Right kidney (tissue), 1 donor: ENCODE measurements around the gene SDF4.
A peak's percentile ranks its signal among the peaks of the same experiment; 100 is the strongest.
"Not testable (repeated sequence)": the region's sequence is repeated elsewhere in the genome, so short reads cannot be mapped to it uniquely, and the experiment has no call there.

Source experiments
- DNase-seq: peaks from one replicate; pipeline ENCODE4 v3.0.0-alpha.2; 2016

SDF4 gene

DNA sequence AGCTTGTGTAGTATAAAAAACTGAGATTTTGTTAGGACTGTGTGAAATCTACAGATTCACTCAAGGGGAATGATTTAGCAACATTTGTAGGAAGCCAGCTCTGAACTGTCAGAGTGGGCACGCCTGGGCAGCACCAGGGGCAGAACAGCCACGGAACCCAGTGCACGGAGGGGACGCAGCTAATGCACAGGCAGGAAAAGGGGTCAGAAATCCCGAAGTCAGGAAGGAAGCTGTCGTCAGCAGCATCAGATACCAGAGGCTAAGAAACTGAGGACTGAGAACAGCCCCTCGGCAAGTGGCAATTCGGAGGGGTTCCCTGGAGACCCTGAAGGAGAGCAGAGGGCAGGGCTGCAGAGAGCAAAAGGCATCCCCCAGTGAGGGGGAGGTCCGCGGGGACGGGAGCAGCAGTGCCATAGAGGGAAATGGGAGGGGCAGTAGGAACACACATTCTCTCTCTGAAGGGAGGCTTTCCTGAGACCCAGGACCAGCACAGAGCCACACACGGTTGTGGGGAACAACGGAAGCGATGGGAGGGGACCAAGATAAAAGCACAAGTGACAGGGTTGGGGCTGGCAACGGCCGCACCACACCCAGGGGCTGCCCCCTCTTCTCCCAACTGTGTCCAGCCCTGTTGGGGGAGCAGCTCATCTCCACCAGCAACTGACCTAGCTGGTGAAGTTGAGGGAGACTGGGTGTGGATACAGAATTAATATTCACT, 29.2 kb upstream of the SDF4 start:
- DNase-seq: no peak

DNA sequence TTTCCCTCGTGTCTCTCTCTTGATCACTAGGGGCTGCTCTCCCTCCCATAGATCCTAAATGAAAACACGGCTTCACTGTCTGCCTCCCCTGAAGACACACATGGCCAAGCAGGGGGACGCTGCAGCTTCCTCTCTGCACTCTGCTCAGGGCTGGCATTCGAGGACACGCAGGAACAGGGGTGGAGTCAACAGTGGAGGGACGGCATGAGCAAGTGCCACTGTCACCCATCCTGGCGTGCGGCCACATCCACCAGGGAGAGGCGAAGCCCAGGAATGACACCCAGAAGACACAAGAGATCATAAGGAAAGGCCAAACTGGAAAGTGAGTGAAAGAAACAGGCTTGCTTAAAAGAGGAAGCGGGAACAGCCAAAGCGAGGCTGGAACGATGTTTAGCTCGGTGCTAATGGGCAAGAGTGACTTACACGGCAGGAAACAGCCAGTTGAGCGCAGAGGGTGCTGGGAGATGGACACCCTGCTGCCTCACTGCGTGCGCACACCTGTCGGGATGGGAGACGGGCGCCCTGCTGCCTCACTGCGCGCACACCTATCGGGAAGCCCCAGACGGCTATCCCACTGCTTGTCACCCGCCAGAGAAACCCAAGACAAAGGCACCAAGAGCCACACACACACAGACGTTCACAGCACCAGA, 28.3 kb upstream of the SDF4 start:
- no peak for DNase-seq

DNA sequence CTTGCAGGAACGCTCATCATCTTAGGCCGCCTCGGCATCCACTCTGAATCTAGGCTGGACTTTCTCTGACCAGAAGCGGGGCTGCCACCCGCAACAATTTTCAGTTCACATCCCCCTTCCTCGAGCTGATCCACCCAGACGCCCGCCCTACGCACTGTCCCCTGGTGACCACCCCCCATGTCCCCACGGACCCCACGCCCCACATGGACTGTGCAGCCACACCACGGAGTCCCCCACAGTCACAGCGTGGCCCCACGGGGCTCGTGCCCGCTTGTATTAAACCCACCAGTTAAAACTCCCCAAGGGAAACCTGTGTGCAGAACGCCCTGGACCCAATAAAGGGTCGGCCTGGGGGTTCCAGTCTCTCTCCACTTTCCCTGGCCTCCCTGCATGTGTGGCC, 27.7 kb upstream of the SDF4 start:
- DNase-seq: no peak

DNA sequence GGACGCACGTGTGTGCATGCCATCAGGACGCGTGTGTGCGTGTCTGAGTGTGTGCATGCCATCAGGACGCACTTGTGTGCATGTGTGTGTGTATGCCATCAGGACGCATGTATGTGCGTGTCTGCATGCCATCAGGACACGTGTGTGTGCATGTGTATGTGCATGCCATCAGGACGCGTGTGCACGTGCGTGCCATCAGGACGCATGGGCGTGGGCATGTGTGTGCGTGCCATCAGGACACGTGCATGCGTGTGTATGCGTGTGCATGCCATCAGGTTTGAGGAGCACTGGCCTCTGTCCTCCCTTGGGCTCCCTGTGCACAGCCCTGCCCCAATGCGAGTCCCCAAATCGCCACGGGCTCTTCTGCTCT, 27.3 kb upstream of the SDF4 start:
- no peak for DNase-seq

DNA sequence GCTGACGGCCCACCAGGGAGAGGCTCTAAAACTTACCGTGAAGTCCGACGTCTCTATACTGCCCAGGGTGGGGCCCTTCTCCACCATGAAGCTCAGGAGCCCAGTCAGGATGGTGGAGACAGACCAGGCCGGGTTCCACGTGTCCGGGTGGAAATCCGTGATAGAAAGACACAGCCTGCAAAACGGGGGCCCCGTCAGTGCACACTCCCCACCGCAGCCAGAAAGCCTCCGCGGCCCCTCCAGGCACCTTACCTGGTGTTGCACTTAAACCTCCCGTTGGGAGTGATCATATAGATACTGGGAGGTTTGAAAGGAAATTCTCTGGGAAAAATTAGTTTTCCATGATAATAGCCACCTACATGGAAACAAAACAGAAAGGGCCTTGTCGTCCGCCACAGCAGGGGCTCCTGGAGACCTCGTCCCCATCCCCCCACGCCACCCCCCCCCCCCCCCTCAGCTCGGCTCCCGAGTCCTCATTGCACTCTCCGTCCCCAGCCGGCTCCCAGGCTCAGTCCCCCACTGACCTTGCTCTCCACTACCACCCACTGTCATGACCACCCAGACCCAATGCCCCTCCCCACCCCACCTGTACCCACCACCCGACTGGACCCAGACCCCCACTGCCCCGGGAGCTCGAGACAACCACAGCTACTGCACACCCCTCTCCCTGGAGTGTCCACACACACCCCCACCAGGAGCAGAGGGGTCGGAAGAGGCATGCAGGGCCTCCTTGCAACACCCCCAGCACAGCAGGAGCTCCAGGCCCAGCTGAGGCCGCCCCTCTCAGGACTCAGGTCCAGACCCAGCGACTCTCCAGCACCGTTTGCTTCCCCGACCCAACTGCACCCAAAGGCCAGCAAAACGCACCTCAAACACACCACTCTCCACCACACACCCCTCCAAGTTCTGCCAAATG, 25.4 kb upstream of the SDF4 start:
- DNase-seq: no peak

DNA sequence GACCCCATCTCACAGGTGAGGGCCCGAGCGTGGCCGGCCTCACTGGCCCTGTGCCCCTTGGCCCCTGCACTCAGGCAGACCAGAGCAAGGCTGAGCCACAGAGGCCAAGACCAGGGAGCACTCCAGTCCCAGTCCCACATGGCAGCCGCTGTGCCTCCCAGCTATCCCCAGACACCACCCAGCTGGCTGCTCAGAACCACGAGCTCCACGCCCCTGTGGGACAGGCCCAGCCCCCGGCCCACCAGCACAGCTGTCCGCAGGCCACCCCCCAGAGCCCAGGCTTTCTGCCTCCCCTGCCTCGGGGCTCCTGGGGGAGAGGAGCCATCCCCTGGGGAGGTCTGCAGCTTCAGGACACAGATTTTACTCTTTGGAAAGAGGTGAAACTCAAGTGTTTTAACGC, 23.8 kb upstream of the SDF4 start:
- no peak for DNase-seq

DNA sequence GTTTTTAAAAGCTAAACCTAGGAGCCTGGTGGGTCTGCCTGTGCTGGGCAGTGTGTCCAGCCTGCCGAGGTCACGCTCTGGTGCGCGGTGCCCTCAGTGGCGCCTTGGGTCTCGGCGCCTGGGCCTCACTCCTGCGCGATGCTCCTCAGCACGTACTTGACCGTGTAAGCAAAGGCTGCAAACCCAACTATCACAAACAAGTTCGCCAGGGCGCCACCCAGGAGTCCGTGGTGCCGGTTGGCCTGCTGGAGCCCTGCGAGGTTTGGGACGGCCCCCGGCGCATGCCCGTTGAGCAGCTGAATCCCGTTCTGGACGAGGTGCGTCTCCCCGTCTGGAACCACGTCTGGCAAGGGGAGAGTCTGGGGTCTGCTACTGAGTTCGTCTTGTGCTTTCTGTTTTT, 23.3 kb upstream of the SDF4 start:
- no peak for DNase-seq

DNA sequence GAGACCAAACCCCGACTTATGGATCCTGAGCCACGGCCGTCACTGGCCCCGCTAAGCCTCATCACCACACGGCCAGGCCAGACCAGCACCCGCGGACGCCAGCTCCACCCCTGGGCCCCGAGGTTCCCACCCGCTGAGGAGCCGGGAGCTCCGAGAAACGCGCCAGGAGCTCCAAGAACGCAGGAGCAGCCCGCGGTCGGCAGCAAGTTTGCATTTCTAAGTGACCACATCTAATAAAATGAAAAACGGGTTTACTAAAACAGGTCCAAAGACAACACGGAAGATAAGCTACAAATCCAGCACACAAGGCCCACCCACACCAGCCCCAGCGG, 22.8 kb upstream of the SDF4 start:
- DNase-seq: no peak

DNA sequence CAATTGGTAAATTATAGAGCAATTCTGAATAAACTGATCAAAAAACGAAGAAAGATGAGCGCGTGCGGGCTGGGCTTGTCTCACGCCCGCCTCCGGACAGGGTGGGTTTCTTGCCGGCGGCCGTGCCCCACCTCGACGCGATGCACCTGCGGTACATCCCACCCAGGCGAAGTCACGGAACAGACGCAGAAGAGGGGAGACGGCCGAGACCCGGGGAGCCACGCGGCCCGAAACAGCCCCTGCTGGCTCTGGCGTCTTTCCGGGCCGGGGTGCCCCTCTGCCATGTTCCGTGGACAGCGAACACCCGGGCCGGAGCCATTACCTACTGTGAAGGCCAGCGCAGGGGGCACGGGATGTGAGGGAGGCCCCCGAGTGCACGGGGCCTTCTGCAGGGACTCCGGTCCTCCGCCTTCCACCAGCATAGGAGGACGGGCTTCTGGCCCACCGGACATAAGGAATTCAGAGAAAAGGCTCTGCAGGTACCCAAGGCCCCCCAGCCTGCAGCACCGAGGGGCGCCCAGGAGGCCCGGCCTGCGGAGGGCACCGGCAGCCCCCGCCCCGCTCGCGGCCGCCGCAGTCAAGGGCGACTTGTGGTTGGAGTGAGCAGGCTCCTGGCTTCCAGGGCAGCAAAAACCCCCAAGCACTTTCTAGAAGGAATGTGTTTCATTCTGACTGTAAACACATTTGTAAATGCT, 22.3 kb upstream of the SDF4 start:
- DNase-seq: no peak

DNA sequence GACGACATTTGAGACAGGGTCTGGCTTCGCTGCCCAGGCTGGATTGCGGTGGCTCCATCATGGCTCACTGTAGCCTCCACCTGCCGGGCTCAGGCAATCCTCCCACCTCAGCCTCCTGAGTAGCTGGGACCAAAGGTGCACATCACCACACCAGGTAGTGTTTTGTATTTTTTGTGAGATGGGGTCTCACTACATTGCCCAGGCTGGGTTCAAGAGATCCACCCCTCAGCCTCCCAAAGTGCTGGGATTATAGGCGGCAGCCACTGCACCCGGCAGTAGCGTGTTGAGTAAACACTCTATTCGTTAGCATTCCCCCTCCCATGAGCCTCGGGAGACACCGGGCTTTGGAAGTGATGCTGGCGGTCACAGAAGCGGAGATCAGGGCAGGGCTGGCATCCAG, 21.5 kb upstream of the SDF4 start:
- no peak for DNase-seq

DNA sequence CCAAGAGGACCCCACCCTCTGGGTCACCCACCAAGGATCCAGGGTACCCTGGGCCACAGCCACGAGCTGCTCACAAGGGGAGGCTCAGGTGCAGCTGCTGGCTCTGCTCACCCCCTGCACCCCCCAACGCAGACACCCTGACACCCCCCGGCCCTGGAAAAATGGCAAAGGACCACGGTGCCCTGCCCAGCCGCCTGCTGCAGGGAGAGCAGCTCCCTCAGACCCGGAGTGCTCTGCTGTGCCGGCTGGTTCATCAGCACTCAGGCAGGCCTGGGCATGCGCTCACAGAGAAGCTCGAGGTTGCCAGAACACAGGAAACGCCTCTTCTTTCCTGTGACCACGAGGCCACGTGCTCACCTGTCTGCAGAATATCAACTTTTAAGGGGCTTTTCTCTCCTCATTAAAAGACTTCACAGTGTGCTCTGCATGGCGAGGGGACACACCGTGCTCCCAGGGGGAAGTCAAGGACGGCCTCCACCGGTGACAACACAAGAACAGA, 19.0 kb upstream of the SDF4 start:
- DNase-seq: no peak

DNA sequence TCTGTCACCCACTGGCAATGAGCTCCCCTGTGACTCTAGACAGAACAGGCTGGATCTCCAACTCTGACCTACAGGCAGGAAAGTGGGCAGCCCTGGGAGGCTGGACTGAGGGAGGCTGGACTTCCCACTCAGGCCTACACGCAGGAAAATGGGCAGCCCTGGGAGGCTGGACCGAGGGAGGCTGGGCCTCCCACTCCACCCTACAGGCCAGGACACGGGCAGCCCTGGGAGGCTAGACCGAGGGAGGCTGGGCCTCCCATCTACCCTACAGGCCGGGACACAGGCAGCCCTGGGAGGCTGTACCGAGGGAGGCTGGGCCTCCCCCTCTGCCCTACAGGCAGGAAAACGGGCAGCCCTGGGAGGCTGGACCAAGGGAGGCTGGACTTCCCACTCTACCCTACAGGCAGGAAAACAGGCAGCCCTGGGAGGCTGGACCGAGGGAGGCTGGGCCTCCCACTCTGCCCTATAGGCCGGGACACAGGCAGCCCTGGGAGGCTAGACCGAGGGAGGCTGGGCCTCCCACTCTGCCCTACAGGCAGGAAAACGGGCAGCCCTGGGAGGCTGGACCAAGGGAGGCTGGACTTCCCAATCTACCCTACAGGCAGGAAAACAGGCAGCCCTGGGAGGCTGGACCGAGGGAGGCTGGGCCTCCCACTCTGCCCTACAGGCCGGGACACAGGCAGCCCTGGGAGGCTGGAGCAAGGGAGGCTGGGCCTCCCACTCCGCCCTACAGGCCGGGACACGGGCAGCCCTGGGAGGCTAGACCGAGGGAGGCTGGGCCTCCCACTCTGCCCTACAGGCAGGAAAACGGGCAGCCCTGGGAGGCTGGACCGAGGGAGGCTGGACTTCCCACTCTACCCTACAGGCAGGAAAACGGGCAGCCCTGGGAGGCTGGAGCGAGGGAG, 16.5 kb upstream of the SDF4 start:
- not testable (repeated sequence) for DNase-seq

DNA sequence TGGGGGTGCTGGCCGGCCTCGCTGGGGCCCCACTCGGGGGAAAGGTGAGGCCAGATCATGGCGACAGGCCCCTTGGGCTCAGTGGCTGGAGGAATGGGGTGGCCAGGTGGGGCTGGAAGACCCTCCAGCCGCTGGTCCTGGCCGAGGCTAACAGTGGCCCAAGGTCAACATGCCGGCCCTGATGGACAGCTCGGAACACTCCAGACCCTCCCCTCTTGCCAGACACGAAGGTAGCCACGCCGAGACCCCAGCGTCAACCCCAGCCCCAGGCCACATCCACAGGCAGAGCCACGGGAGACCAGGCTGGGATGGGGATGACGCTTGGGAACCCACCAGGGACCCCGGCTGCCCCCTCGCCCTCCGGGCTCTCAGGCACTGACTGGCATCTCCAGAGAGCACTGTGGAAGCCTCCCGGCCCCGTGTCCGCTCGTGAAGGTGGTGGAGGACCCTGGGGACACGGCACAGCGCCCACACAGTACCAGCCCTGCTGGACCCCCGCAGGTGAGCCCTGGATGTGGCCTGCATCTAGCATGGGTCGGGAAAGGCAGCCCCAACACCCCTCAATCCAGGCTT, 15.6 kb upstream of the SDF4 start:
- peak; percentile 36 for DNase-seq

DNA sequence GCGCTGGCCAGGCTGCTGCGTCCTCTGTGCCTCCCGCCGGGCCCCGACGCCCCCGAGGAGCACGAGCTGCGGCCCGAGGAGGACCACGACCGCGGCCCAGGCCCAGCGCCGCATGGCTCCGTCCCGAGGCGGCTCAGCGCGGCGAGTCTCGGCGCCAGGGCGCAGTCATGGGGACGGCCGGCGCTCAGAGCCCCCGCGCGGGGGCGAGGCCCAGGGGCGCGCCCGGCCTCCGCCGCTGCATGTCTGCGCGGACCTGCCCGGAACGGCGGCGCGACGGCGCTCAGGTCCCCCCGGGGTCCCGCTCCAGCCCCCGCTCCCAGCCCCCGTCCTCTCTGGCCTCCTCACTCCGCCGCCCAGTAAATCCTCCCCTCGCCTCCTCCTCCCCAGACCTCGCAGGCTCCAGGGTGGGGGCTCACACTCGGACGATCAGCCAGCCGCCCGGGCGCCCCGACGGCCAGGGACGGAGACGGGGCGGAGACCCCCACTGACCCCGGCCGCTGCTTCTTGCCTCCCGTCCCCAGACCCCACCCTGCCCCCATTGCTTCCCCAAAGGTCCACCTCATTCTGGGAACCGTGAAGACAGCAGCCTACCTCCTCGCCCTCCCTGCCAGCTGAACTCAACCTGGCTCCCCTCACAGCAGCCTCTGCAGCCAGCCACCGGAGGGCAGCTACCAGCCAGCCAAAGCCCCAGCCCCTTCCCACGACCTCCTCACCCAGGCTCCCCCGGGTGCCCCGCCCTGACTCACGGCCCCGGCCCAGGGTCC, 15.0 kb upstream of the SDF4 start, which contains the start of gene C1QTNF12:
Gene C1QTNF12, minus strand, starts transcription at position 146 of the 764 bp plus-strand sequence. Its CDS starts 32 bp downstream, at position 114.
- peak; percentile 40 for DNase-seq

DNA sequence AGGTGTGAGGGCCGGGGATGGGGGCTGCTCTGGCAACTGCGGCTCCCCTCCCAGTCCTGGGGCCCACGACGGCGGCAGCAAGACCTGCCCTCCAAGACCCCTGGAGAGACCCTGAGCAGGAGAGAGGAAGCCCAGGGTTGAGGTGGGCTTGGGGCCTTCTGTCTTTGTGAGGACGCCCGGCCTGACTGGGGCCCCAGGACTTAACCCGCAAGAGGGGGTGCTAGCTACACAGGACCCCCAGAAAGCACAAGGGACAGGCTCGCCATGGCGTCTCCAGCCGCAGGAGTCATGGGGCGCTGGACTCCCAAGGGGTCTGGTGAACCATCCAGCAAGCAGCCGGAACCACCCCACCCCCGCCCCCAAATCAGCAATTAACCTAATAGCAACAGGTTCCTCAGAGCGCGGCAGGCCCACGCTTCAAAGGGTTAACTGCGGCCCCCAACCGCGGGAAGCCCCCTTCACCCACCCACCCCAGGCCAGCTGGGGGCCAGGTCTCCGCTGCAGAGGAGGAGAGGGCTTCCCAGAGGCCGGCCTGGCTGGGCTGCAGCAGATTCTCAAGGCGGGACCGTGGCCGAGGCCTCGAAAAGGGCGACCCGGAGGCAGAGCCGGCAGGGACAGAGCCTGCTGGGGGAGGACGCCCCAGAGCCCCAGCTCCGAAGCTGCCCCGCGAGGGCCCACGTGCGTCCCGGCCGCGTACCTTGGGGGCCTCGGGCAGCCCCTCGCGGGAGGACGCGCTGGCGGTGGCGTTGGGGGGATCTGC, 14.2 kb upstream of the SDF4 start:
- peak; percentile 65 for DNase-seq

DNA sequence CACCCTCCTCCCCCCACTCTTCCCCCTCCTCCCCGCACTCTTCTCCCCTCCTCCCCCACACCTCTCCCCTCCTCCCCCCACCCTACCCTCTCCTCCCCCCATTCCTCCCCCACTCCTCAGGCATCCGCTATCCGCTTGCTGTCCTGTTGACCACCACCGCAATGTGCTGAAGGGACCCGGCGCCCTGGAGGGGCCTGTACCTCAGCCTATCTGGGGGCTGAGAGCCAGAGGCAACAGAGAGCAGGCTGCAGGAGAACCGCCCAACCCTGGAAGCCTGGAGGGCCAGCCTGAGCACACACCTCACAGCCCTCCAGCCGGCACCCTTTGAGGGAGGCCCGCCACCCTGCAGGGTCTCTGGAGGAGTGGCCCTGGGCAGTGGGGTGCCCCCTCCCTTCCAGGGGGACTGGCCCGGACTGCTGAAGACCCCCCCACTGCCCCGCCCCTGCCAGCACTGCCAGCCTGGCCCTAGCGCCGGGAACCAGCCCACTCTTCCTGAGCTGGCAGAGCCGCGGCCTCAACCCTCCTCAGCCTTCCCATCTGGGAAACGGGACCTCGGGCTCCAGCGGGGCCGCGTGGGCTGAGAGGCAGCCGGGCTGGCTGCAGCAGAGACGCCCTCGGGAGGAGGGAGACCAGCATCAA, 13.5 kb upstream of the SDF4 start:
- DNase-seq: no peak

DNA sequence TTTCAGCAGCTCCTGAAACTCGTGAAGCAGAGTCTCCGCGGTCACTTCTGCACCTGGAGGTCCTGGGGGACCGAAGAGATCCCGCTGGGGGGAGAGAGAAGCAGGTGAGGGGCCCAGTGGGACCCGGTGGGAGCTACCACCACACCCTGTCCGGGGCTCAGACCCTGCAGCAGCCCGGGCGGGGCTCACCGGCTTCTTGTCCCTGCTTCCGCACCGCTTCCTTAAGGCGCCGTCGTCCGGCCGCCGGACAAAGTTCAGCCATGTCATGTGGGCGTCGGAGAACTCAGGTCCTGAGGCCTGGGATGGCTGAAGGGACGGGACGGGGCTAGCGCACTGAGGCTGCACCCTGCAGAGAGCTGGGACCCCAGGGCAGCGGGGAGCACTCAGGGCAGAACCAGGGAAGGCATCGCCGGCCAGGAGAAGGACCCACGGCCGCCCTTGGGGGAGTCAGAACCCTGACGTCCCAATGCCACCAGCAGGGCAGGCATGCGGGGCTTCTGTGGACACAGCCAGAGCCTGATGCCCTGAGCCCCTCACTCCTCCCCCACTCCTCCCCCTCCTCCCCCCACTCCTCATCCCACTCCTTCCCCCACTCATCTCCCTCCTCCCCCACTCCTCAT, 12.5 kb upstream of the SDF4 start:
- DNase-seq: peak; percentile 67

DNA sequence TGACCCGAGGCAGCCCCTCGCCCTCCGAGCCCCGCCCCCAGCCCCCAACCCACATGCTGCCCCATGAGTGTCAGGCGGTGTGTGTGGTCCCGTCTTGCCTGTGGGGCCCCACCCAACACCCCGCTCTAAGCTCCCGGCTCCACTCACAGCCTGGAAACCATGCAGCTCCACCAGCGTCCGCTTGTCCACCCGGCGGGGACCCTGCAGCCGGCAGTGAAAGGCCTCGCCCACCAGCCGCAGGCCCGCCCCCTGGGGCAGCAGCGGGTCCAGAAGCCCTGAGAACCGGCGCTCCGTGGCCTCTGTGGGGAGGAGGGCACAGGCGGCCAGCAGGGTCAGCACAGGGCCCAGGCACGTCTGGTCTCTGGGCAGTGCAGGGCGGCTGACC, 12.0 kb upstream of the SDF4 start:
- DNase-seq: no peak

DNA sequence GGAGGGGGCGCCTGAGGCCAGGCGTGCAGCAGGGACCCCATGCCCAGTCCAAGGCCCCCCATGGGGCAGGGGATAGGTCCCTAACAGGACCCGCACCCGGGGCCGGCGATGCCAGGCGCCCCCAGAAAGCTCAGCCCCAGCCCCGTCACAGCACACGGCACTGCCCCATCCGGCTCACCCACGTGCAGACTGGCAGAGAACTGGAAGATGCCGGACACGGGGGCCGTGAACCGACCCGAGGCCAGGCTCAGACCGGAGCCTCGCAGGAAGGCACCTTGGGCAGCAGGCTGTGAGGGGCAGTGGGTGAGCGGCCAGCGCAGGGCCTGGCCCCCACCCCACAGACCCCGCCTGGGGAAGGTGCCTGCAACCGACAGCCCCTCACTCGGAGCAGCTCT, 11.5 kb upstream of the SDF4 start:
- no peak for DNase-seq
